HepG2 (cell line): ENCODE measurements around the gene EEF1E1. TPM values are rescaled to one million over a fixed set of nuclear protein-coding genes. Genes with fewer than 3 reads are reported as not detected.

Experiments used
- ATAC-seq: fragments of 200-7000 bp; cut with Tn5 transposase; 3 replicates; pipeline ENCODE4 v1.9.1; 2020; ENCODE audit warnings: mild to moderate bottlenecking, moderate library complexity
- BruUV-seq: library from RNA; stranded (reverse); fragments of 400-500 nt; replicated peaks from 2 replicates; lab custom pipeline; 2021; lab: Mats Ljungman, UMichigan
- CTCF ChIA-PET: fragments of 300-600 bp; formaldehyde crosslinking; extraction: SDS; loops from one replicate; lab custom pipeline; 2021; ENCODE audit warnings: low total read pairs, inconsistent platforms, low intra/inter-chr PET ratio; lab: Yijun Ruan, JAX
- POLR2A ChIA-PET: fragments of 350-600 bp; sonication (Branson Sonifier 250); formaldehyde crosslinking; loops from one replicate; lab custom pipeline; 2020; ENCODE audit warnings: antibody characterized with exemption, inconsistent platforms; lab: Yijun Ruan, JAX
- DNase-seq: peaks from one replicate; pipeline ENCODE4 v3.0.0-alpha.2; 2015; ENCODE audit warnings: low spot score
- FAIRE-seq: peaks from 3 replicates; lab custom pipeline; 2011; peaks lifted over from hg19 to GRCh38; lab: Jason Lieb, UNC
- H2AFZ ChIP-seq: one replicate; pipeline ENCODE4 v1.6.1; 2011; ENCODE audit warnings: low read length, inconsistent platforms
- H3K27ac ChIP-seq: fragments of 300-600 bp; 3 replicates; pipeline ENCODE4 v1.8.0; 2011; ENCODE audit warnings: mixed run types, mild to moderate bottlenecking, mixed read lengths, low read length, inconsistent platforms; ENCODE audit not compliant: insufficient read depth; ENCODE audit errors: extremely low read length
- H3K27me3 ChIP-seq, 2 experiments: fragments of 200-600 bp in 1 of 2; 2 replicates in 1 of 2; 3 replicates in 1 of 2; pipeline versions ENCODE4 v1.6.0 to v1.8.0; 2011; ENCODE audit warnings: low read length in 2 of 2, mild to moderate bottlenecking in 2 of 2, moderate library complexity in 2 of 2, inconsistent platforms in 1 of 2; ENCODE audit not compliant: insufficient read depth in 2 of 2, control insufficient read depth in 1 of 2
- H3K36me3 ChIP-seq, 2 experiments: fragments of 200-600 bp in 1 of 2; replicated peaks in 1 of 2; 2 replicates in 1 of 2; 3 replicates in 1 of 2; pipeline versions ENCODE4 v1.5.1 to v1.8.0; 2011; ENCODE audit warnings: low read length in 2 of 2, inconsistent platforms in 1 of 2; ENCODE audit not compliant: insufficient read depth in 2 of 2, control insufficient read depth in 1 of 2
- H3K4me1 ChIP-seq: 2 replicates; pipeline ENCODE4 v1.5.1; 2012; ENCODE audit warnings: low read length, inconsistent platforms; ENCODE audit not compliant: insufficient read depth
- H3K4me2 ChIP-seq: 2 replicates; pipeline ENCODE4 v1.6.0; 2011; ENCODE audit warnings: low read depth, low read length, inconsistent platforms
- H3K4me3 ChIP-seq, 3 experiments: fragments of 200-600 bp in 1 of 3; sonication (generic), shearing (Covaris generic) in 1 of 3; replicated peaks in 1 of 3; 2 replicates each; pipeline ENCODE4 v1.5.1; 2011 to 2016; ENCODE audit warnings: low read length in 3 of 3, inconsistent platforms in 2 of 3, low read depth in 2 of 3, mild to moderate bottlenecking in 2 of 3, control low read depth in 1 of 3, mixed read lengths in 1 of 3; ENCODE audit not compliant: insufficient read depth in 1 of 3
- H3K79me2 ChIP-seq: one replicate; pipeline ENCODE4 v1.6.1; 2011; ENCODE audit warnings: low read length, inconsistent platforms; ENCODE audit not compliant: insufficient read depth
- H3K9ac ChIP-seq: 2 replicates; pipeline ENCODE4 v1.6.0; 2011; ENCODE audit warnings: mild to moderate bottlenecking, low read depth, low read length, inconsistent platforms; ENCODE audit not compliant: insufficient read depth
- H3K9me3 ChIP-seq: 2 replicates; pipeline ENCODE4 v1.5.1; 2012; ENCODE audit warnings: mild to moderate bottlenecking, low read length
- H4K20me1 ChIP-seq: 2 replicates; pipeline ENCODE4 v1.6.0; 2011; ENCODE audit warnings: inconsistent platforms, mild to moderate bottlenecking, low read length, moderate library complexity; ENCODE audit not compliant: insufficient read depth
- ATM ChIP-seq: fragments of 450-650 bp; IDR thresholded peaks from 2 replicates; pipeline ENCODE4 v1.7.1; 2017; ENCODE audit warnings: mild to moderate bottlenecking, borderline replicate concordance
- KDM4B ChIP-seq: sonication (generic); formaldehyde crosslinking; IDR thresholded peaks from 2 replicates; pipeline ENCODE4 v1.4.0; 2020; ENCODE audit warnings: missing genetic modification reagents
- MATR3 ChIP-seq: sonication (generic); formaldehyde crosslinking; IDR thresholded peaks from 2 replicates; pipeline ENCODE4 v1.4.0; 2020; ENCODE audit warnings: missing genetic modification reagents
- RFX1 ChIP-seq: fragments of 450-650 bp; IDR thresholded peaks from 2 replicates; pipeline ENCODE4 v1.6.1; 2017
- RXRA ChIP-seq: sonication (generic); formaldehyde crosslinking; IDR thresholded peaks from 2 replicates; pipeline ENCODE4 v1.5.1; 2020; ENCODE audit warnings: missing genetic modification reagents
- SMAD3 ChIP-seq: sonication (generic); formaldehyde crosslinking; IDR thresholded peaks from 2 replicates; pipeline ENCODE4 v1.4.0; 2020; ENCODE audit warnings: missing genetic modification reagents
- SMAD9 ChIP-seq: sonication (generic); formaldehyde crosslinking; IDR thresholded peaks from 2 replicates; pipeline ENCODE4 v1.5.1; 2020; ENCODE audit warnings: mild to moderate bottlenecking, missing genetic modification reagents
- SP1 ChIP-seq, 2 experiments: fragments of 450-650 bp in 1 of 2; sonication (generic) in 1 of 2; formaldehyde crosslinking in 1 of 2; IDR thresholded peaks; 2 replicates each; pipeline versions ENCODE4 v1.4.0 to v1.6.1; 2016 to 2020; ENCODE audit warnings: missing genetic modification reagents in 1 of 2
- TEAD3 ChIP-seq: optimal IDR thresholded peaks from 2 replicates; pipeline ENCODE3; 2016; ENCODE audit warnings: borderline replicate concordance
- ZNF136 ChIP-seq: sonication (generic); formaldehyde crosslinking; IDR thresholded peaks from 2 replicates; pipeline ENCODE4 v1.8.1; 2022; ENCODE audit warnings: low read depth, mild to moderate bottlenecking, moderate library complexity, missing genetic modification reagents
- ZNF224 ChIP-seq: sonication (generic); formaldehyde crosslinking; IDR thresholded peaks from 2 replicates; pipeline ENCODE4 v1.5.0; 2020; ENCODE audit warnings: mild to moderate bottlenecking, missing genetic modification reagents
- ZNF225 ChIP-seq: sonication (generic); formaldehyde crosslinking; IDR thresholded peaks from 2 replicates; pipeline ENCODE4 v1.4.0; 2020; ENCODE audit warnings: mild to moderate bottlenecking, missing genetic modification reagents
- ZNF329 ChIP-seq: sonication (generic); formaldehyde crosslinking; IDR thresholded peaks from 2 replicates; pipeline ENCODE4 v1.9.0; 2021; ENCODE audit warnings: low read depth, mild to moderate bottlenecking, missing genetic modification reagents
- ZNF879 ChIP-seq: sonication (generic); formaldehyde crosslinking; IDR thresholded peaks from 2 replicates; pipeline ENCODE4 v1.8.1; 2023; ENCODE audit warnings: missing genetic modification reagents
- WGBS: methylation state at CpG from one replicate; pipeline ENCODE4 v1.1.6; 2017; ENCODE audit warnings: low lambda C conversion rate; 5-methylcytosine and 5-hydroxymethylcytosine counted together
- in situ Hi-C: cut with HindIII; loops from 2 replicates; pipeline ENCODE4 v1.10.0; 2017; ENCODE audit warnings: low pct_unique_long_range_greater_than_20kb; ENCODE audit not compliant: extremely low pct_ligation_motif_present
- intact Hi-C: fragments of 100-400 bp; cut with micrococcal nuclease; formaldehyde crosslinking; loops from one replicate; pipeline ENCODE4 v1.10.0; 2022; ENCODE audit not compliant: unreplicated experiment
- polyA plus RNA-seq, 8 experiments: library from polyadenylated mRNA; depleted of rRNA in 3 of 8; stranded (reverse) in 7 of 8; unstranded in 1 of 8; fragments of >200 nt; fragmentation: Illumina TruSeq in 4 of 8; extraction: Trizol in 4 of 8; gene quantifications; 2 replicates each; pipeline versions ENCODE4 v1.2.1 to v1.2.3, GENCODE V29; 2011 to 2016; ENCODE audit warnings: low read depth in 4 of 8, missing spikeins in 1 of 8, mixed read lengths in 1 of 8; ENCODE audit not compliant: insufficient read depth in 1 of 8
- total RNA-seq, 5 experiments: library from RNA; depleted of rRNA; stranded (reverse); fragments of >200 nt; fragmentation: Illumina TruSeq; extraction: Trizol; gene quantifications; 2 replicates each; pipeline ENCODE4 v1.2.3, GENCODE V29; 2016; ENCODE audit warnings: low read depth in 1 of 5
- TF ChIP-seq, protein P1 (sequence below): sonication (generic); formaldehyde crosslinking; IDR thresholded peaks from 2 replicates; pipeline ENCODE4 v1.8.1; 2023; ENCODE audit warnings: mild to moderate bottlenecking, inconsistent platforms, moderate library complexity, missing genetic modification reagents, borderline replicate concordance
- TF ChIP-seq, protein P2 (sequence below), 2 experiments: fragments of 450-650 bp in 1 of 2; sonication (generic) in 1 of 2; formaldehyde crosslinking; IDR thresholded peaks; 2 replicates each; pipeline versions ENCODE4 v1.5.0 to v1.8.0; 2020 to 2022; ENCODE audit warnings: mild to moderate bottlenecking in 1 of 2, missing genetic modification reagents in 1 of 2
- TF ChIP-seq, protein P3 (sequence below): sonication (generic); formaldehyde crosslinking; IDR thresholded peaks from 2 replicates; pipeline ENCODE4 v1.5.1; 2020; ENCODE audit warnings: mild to moderate bottlenecking, missing genetic modification reagents
- TF ChIP-seq, protein P4 (sequence below), 2 experiments: sonication (generic) in 1 of 2; formaldehyde crosslinking in 1 of 2; IDR thresholded peaks; 2 replicates each; pipeline versions ENCODE4 v1.4.0 to v1.6.1; 2018 to 2020; ENCODE audit warnings: missing genetic modification reagents in 2 of 2, borderline replicate concordance in 1 of 2, low read depth in 1 of 2, mild to moderate bottlenecking in 1 of 2, missing biosample characterization in 1 of 2

The EEF1E1 gene
- total and polyA plus RNA-seq, 2 of the 13 experiments (the other 11 are each of a cell fraction or from before 2014, with no cell fraction given) = 128 to 188 TPM

DNA sequence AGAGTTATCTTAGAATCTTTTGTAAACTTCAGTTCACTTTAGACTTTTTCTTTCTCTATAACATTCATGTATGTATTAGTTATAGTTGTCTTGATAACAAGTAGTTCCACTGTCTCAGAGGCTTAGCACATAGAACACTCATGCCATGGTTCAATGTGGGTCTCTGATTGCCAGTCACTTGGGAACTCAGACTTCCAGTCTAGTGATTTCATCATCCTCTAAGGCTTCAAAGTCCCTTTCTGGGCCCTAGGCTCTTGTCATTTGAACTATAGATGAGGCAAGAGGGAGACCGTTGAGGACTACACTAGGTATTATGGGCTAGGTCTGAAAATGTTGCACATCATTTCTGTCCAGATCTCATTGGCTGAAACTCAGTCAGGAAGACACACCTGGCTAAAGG is 8.4 kb upstream of the EEF1E1 start:
- Histone ChIP-seq H3K4me1 (peaks cover 43% of the 10 kb centered on the region), H3K27me3 (0 out of 5 replicates have a peak, but pooled peaks cover 0 to 3% of the 10 kb centered on the region in 2 experiments), H3K9ac (no peak overlapping the region), H3K9me3 (no peaks in the 10 kb centered on the region), H3K27ac (no peak overlapping the region), H2AFZ (no peak overlapping the region), H3K4me3 (no peak overlapping the region), H3K4me2 (peak overlapping the region; percentile 30; the same call in 1 of the 2 replicates), H4K20me1 (no peaks in the 10 kb centered on the region), H3K36me3 (no peaks in the 10 kb centered on the region), H3K79me2 (no peaks in the 10 kb centered on the region)
- 0% methylated on average over 1 of the region's 1 CpG for WGBS
- ATAC-seq = peak; percentile 77
- intact Hi-C loops = no loop called here
- no TSS peak for BruUV-seq
- ChIA-PET CTCF (no interaction called here), POLR2A (interaction anchor here (1.0 kb wide), 1 partner anchor 8 kb away, joined by 8 read pairs; the partner anchor contains the start of gene EEF1E1)
- peak; percentile 54 for FAIRE-seq
- in situ Hi-C loops = no loop called here
- DNase-seq = peak; percentile 85
- TF ChIP-seq, protein P1, sequence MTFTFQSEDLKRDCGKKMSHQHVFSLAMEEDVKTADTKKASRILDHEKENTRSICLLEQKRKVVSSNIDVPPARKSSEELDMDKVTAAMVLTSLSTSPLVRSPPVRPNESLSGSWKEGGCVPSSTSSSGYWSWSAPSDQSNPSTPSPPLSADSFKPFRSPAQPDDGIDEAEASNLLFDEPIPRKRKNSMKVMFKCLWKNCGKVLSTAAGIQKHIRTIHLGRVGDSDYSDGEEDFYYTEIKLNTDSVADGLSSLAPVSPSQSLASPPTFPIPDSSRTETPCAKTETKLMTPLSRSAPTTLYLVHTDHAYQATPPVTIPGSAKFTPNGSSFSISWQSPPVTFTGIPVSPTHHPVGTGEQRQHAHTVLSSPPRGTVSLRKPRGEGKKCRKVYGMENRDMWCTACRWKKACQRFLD (CRISPR knock-in tag) = no peak
- TF ChIP-seq KDM4B (0 out of 2 replicates have a peak, but pooled peaks have one; percentile 30), SP1 (IDR thresholded peaks at IDR 0.05) (no peak), SP1 (CRISPR knock-in tag; IDR thresholded peaks at IDR 0.05) (no peak), ZNF225 (CRISPR knock-in tag) (no peak), ZNF224 (CRISPR knock-in tag) (no peak), TEAD3 (CRISPR knock-in tag) (peak; percentile 21), SMAD3 (CRISPR knock-in tag) (0 out of 2 replicates have a peak, but pooled peaks have one; percentile 57), ATM (no peak), RFX1 (no peak), SMAD9 (no peak), ZNF879 (CRISPR knock-in tag) (no peak), ZNF136 (CRISPR knock-in tag) (no peak), ZNF329 (no peak), RXRA (CRISPR knock-in tag) (no peak), MATR3 (CRISPR knock-in tag) (no peak)
- TF ChIP-seq, protein P2, sequence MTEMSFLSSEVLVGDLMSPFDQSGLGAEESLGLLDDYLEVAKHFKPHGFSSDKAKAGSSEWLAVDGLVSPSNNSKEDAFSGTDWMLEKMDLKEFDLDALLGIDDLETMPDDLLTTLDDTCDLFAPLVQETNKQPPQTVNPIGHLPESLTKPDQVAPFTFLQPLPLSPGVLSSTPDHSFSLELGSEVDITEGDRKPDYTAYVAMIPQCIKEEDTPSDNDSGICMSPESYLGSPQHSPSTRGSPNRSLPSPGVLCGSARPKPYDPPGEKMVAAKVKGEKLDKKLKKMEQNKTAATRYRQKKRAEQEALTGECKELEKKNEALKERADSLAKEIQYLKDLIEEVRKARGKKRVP (CRISPR knock-in tag; IDR thresholded peaks at IDR 0.05) = peak; percentile 74 to 97; a peak in 3 of 4 replicates
- TF ChIP-seq, protein P3, sequence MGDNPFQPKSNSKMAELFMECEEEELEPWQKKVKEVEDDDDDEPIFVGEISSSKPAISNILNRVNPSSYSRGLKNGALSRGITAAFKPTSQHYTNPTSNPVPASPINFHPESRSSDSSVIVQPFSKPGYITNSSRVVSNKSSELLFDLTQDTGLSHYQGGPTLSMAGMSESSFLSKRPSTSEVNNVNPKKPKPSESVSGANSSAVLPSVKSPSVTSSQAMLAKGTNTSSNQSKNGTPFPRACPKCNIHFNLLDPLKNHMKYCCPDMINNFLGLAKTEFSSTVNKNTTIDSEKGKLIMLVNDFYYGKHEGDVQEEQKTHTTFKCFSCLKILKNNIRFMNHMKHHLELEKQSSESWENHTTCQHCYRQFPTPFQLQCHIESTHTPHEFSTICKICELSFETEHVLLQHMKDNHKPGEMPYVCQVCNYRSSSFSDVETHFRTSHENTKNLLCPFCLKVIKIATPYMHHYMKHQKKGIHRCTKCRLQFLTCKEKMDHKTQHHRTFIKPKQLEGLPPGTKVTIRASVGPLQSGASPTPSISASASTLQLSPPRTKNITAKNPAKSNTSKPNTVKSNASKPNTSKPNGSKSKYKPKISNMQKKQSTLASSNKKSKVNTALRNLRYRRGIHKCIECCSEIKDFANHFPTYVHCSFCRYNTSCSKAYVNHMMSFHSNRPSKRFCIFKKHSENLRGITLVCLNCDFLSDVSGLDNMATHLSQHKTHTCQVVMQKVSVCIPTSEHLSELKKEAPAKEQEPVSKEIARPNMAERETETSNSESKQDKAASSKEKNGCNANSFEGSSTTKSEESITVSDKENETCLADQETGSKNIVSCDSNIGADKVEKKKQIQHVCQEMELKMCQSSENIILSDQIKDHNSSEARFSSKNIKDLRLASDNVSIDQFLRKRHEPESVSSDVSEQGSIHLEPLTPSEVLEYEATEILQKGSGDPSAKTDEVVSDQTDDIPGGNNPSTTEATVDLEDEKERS (CRISPR knock-in tag) = no peak
- TF ChIP-seq, protein P4, sequence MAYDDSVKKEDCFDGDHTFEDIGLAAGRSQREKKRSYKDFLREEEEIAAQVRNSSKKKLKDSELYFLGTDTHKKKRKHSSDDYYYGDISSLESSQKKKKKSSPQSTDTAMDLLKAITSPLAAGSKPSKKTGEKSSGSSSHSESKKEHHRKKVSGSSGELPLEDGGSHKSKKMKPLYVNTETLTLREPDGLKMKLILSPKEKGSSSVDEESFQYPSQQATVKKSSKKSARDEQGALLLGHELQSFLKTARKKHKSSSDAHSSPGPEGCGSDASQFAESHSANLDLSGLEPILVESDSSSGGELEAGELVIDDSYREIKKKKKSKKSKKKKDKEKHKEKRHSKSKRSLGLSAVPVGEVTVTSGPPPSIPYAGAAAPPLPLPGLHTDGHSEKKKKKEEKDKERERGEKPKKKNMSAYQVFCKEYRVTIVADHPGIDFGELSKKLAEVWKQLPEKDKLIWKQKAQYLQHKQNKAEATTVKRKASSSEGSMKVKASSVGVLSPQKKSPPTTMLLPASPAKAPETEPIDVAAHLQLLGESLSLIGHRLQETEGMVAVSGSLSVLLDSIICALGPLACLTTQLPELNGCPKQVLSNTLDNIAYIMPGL (CRISPR knock-in tag; IDR thresholded peaks at IDR 0.05; ENCODE audit: borderline replicate concordance in 1 of 2, low read depth in 1 of 2) = no peak
